ENCODE results near the gene KCNQ2.

DNA sequence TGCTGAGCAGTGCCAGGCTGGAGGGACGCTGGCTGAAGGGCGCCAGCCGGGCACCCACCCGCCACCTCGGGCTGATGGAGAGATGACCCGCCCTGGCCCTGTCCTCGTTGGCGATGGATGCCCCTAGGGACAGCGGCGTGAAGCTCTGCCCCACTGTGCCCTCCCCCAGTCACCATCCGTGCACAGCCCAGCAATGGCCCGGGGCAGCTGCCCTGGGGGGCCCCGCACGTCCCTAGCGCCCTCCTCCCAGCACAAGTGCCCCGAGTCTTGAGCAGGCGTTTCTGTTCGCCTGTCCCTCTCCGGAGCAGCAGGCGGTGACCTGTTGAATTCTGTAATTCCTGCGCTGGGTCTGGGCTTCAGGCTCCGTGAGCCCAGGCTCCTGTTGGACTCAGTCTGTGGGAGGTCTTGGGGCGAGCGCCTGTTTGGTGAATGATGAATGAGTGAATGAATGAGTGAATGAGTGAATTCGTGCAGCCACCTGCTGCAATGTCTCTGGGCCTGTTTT lies 74.5 kb downstream of the KCNQ2 start:
- TF ChIP-seq, protein P1, sequence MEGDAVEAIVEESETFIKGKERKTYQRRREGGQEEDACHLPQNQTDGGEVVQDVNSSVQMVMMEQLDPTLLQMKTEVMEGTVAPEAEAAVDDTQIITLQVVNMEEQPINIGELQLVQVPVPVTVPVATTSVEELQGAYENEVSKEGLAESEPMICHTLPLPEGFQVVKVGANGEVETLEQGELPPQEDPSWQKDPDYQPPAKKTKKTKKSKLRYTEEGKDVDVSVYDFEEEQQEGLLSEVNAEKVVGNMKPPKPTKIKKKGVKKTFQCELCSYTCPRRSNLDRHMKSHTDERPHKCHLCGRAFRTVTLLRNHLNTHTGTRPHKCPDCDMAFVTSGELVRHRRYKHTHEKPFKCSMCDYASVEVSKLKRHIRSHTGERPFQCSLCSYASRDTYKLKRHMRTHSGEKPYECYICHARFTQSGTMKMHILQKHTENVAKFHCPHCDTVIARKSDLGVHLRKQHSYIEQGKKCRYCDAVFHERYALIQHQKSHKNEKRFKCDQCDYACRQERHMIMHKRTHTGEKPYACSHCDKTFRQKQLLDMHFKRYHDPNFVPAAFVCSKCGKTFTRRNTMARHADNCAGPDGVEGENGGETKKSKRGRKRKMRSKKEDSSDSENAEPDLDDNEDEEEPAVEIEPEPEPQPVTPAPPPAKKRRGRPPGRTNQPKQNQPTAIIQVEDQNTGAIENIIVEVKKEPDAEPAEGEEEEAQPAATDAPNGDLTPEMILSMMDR (IDR thresholded peaks at IDR 0.05; ENCODE audit: low read depth, low read length, missing input control): no peak
- TF ChIP-seq, protein P2, sequence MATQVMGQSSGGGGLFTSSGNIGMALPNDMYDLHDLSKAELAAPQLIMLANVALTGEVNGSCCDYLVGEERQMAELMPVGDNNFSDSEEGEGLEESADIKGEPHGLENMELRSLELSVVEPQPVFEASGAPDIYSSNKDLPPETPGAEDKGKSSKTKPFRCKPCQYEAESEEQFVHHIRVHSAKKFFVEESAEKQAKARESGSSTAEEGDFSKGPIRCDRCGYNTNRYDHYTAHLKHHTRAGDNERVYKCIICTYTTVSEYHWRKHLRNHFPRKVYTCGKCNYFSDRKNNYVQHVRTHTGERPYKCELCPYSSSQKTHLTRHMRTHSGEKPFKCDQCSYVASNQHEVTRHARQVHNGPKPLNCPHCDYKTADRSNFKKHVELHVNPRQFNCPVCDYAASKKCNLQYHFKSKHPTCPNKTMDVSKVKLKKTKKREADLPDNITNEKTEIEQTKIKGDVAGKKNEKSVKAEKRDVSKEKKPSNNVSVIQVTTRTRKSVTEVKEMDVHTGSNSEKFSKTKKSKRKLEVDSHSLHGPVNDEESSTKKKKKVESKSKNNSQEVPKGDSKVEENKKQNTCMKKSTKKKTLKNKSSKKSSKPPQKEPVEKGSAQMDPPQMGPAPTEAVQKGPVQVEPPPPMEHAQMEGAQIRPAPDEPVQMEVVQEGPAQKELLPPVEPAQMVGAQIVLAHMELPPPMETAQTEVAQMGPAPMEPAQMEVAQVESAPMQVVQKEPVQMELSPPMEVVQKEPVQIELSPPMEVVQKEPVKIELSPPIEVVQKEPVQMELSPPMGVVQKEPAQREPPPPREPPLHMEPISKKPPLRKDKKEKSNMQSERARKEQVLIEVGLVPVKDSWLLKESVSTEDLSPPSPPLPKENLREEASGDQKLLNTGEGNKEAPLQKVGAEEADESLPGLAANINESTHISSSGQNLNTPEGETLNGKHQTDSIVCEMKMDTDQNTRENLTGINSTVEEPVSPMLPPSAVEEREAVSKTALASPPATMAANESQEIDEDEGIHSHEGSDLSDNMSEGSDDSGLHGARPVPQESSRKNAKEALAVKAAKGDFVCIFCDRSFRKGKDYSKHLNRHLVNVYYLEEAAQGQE (IDR thresholded peaks at IDR 0.05): no peak
- TF ChIP-seq RAD21 (IDR thresholded peaks at IDR 0.05) (no peak), EGR1 (IDR thresholded peaks at IDR 0.05; ENCODE audit: low read depth in 2 of 2) (no peak), TAF1 (conservative IDR thresholded peaks at IDR 0.05) (no peak), YY1 (IDR thresholded peaks at IDR 0.05) (no peak)
- TF ChIP-seq, protein P3, sequence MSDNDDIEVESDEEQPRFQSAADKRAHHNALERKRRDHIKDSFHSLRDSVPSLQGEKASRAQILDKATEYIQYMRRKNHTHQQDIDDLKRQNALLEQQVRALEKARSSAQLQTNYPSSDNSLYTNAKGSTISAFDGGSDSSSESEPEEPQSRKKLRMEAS (IDR thresholded peaks at IDR 0.05): no peak
- TF ChIP-seq, protein P4, sequence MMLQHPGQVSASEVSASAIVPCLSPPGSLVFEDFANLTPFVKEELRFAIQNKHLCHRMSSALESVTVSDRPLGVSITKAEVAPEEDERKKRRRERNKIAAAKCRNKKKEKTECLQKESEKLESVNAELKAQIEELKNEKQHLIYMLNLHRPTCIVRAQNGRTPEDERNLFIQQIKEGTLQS (IDR thresholded peaks at IDR 0.05): no peak
- TF ChIP-seq, protein P5, sequence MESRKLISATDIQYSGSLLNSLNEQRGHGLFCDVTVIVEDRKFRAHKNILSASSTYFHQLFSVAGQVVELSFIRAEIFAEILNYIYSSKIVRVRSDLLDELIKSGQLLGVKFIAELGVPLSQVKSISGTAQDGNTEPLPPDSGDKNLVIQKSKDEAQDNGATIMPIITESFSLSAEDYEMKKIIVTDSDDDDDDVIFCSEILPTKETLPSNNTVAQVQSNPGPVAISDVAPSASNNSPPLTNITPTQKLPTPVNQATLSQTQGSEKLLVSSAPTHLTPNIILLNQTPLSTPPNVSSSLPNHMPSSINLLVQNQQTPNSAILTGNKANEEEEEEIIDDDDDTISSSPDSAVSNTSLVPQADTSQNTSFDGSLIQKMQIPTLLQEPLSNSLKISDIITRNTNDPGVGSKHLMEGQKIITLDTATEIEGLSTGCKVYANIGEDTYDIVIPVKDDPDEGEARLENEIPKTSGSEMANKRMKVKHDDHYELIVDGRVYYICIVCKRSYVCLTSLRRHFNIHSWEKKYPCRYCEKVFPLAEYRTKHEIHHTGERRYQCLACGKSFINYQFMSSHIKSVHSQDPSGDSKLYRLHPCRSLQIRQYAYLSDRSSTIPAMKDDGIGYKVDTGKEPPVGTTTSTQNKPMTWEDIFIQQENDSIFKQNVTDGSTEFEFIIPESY (IDR thresholded peaks at IDR 0.05): no peak
